Measurements from ENCODE around the gene GCNT3.
"Not testable (repeated sequence)": the region's sequence is repeated elsewhere in the genome, so short reads cannot be mapped to it uniquely, and the experiment has no call there.

GCNT3 gene

GRCh38 chr15:59615661-59616060 lies 4.1 kb downstream of the GCNT3 start:
- peak overlapping the region; percentile 66 to 72 for H3K9ac ChIP-seq (ENCODE audit: low read depth in 1 of 2, low read length in 2 of 2)
- H3K9me3 ChIP-seq (ENCODE audit: control insufficient read depth in 2 of 2, low read length in 2 of 2) = no peaks in the 10 kb centered on the region
- peak overlapping the region; percentile 40 to 70 for H3K4me3 ChIP-seq (ENCODE audit: low read length in 2 of 2)
- H3K36me3 ChIP-seq (ENCODE audit: control insufficient read depth in 2 of 2, insufficient read depth in 2 of 2, low read length in 2 of 2) = peaks cover 8 to 10% of the 10 kb centered on the region in 2 donors
- peaks cover 8 to 16% of the 10 kb centered on the region in 2 donors for H3K4me1 ChIP-seq (ENCODE audit: control insufficient read depth in 2 of 2, insufficient read depth in 2 of 2, low read length in 2 of 2)
- peaks cover 0 to 3% of the 10 kb centered on the region in 2 donors for H3K27me3 ChIP-seq (ENCODE audit: control insufficient read depth in 2 of 2, insufficient read depth in 2 of 2, low read length in 2 of 2)
- peak overlapping the region; percentile 74 to 93 for H3K27ac ChIP-seq (ENCODE audit: low read depth in 2 of 2, low read length in 2 of 2)

- H3K27ac ChIP-seq (ENCODE audit: low read depth in 2 of 2, low read length in 2 of 2) = peak overlapping the region; percentile 74 to 93
- peak overlapping the region; percentile 66 to 72 for H3K9ac ChIP-seq (ENCODE audit: low read depth in 1 of 2, low read length in 2 of 2)
Measured at GRCh38 chr15:59616379-59616778, 4.8 kb downstream of the GCNT3 start.

GRCh38 chr15:59618406-59618805 lies 6.8 kb downstream of the GCNT3 start:
- Histone ChIP-seq H3K27ac (ENCODE audit: low read depth in 2 of 2, low read length in 2 of 2) (peak overlapping the region in 1 of 2 donors; percentile 93), H3K9me3 (ENCODE audit: control insufficient read depth in 2 of 2, low read length in 2 of 2) (no peaks in the 10 kb centered on the region), H3K4me3 (ENCODE audit: low read length in 2 of 2) (peak overlapping the region; percentile 51 to 70), H3K27me3 (ENCODE audit: control insufficient read depth in 2 of 2, insufficient read depth in 2 of 2, low read length in 2 of 2) (peaks cover 0 to 3% of the 10 kb centered on the region in 2 donors), H3K4me1 (ENCODE audit: control insufficient read depth in 2 of 2, insufficient read depth in 2 of 2, low read length in 2 of 2) (peaks cover 3 to 13% of the 10 kb centered on the region in 2 donors), H3K36me3 (ENCODE audit: control insufficient read depth in 2 of 2, insufficient read depth in 2 of 2, low read length in 2 of 2) (peaks cover 8 to 10% of the 10 kb centered on the region in 2 donors), H3K9ac (ENCODE audit: low read depth in 1 of 2, low read length in 2 of 2) (peak overlapping the region in 1 of 2 donors; percentile 72)

More at GRCh38 chr15:59616379-59616778, 4.8 kb downstream of the GCNT3 start:
- peaks cover 8 to 10% of the 10 kb centered on the region in 2 donors for H3K36me3 ChIP-seq (ENCODE audit: control insufficient read depth in 2 of 2, insufficient read depth in 2 of 2, low read length in 2 of 2)
- no peaks in the 10 kb centered on the region for H3K9me3 ChIP-seq (ENCODE audit: control insufficient read depth in 2 of 2, low read length in 2 of 2)
- H3K27me3 ChIP-seq (ENCODE audit: control insufficient read depth in 2 of 2, insufficient read depth in 2 of 2, low read length in 2 of 2) = peaks cover 0 to 3% of the 10 kb centered on the region in 2 donors
- peaks cover 8 to 13% of the 10 kb centered on the region in 2 donors for H3K4me1 ChIP-seq (ENCODE audit: control insufficient read depth in 2 of 2, insufficient read depth in 2 of 2, low read length in 2 of 2)
- H3K4me3 ChIP-seq (ENCODE audit: low read length in 2 of 2) = peak overlapping the region; percentile 67 to 70

GRCh38 chr15:59622289-59622688 lies 10.7 kb downstream of the GCNT3 start:
- H3K4me1 ChIP-seq (ENCODE audit: control insufficient read depth in 2 of 2, insufficient read depth in 2 of 2, low read length in 2 of 2) = peaks cover 3 to 9% of the 10 kb centered on the region in 2 donors
- no peak overlapping the region for H3K4me3 ChIP-seq (ENCODE audit: low read length in 2 of 2)
- H3K9me3 ChIP-seq (ENCODE audit: control insufficient read depth in 2 of 2, low read length in 2 of 2) = no peaks in the 10 kb centered on the region
- no peak overlapping the region for H3K9ac ChIP-seq (ENCODE audit: low read depth in 1 of 2, low read length in 2 of 2)
- H3K36me3 ChIP-seq (ENCODE audit: control insufficient read depth in 2 of 2, insufficient read depth in 2 of 2, low read length in 2 of 2) = peaks cover 8 to 16% of the 10 kb centered on the region in 2 donors
- H3K27ac ChIP-seq (ENCODE audit: low read depth in 2 of 2, low read length in 2 of 2) = no peak overlapping the region
- peaks cover 0 to 3% of the 10 kb centered on the region in 2 donors for H3K27me3 ChIP-seq (ENCODE audit: control insufficient read depth in 2 of 2, insufficient read depth in 2 of 2, low read length in 2 of 2)

- no peaks in the 10 kb centered on the region for H3K4me1 ChIP-seq (ENCODE audit: control insufficient read depth in 2 of 2, insufficient read depth in 2 of 2, low read length in 2 of 2)
- H3K36me3 ChIP-seq (ENCODE audit: control insufficient read depth in 2 of 2, insufficient read depth in 2 of 2, low read length in 2 of 2) = peaks cover under 1 to 3% of the 10 kb centered on the region in 2 donors
- H3K27me3 ChIP-seq (ENCODE audit: control insufficient read depth in 2 of 2, insufficient read depth in 2 of 2, low read length in 2 of 2) = no peaks in the 10 kb centered on the region
- H3K4me3 ChIP-seq (ENCODE audit: low read length in 2 of 2) = no peak overlapping the region
- no peaks in the 10 kb centered on the region for H3K9me3 ChIP-seq (ENCODE audit: control insufficient read depth in 2 of 2, low read length in 2 of 2)
- no peak overlapping the region for H3K9ac ChIP-seq (ENCODE audit: low read depth in 1 of 2, low read length in 2 of 2)
- no peak overlapping the region for H3K27ac ChIP-seq (ENCODE audit: low read depth in 2 of 2, low read length in 2 of 2)
Measured at GRCh38 chr15:59632714-59633113, 21.1 kb downstream of the GCNT3 start.

- Histone ChIP-seq H3K4me3 (ENCODE audit: low read length in 2 of 2) (no peak overlapping the region), H3K9me3 (ENCODE audit: control insufficient read depth in 2 of 2, low read length in 2 of 2) (no peaks in the 10 kb centered on the region), H3K27ac (ENCODE audit: low read depth in 2 of 2, low read length in 2 of 2) (no peak overlapping the region), H3K4me1 (ENCODE audit: control insufficient read depth in 2 of 2, insufficient read depth in 2 of 2, low read length in 2 of 2) (no peaks in the 10 kb centered on the region), H3K36me3 (ENCODE audit: control insufficient read depth in 2 of 2, insufficient read depth in 2 of 2, low read length in 2 of 2) (peaks cover 13 to 14% of the 10 kb centered on the region in 2 donors), H3K9ac (ENCODE audit: low read depth in 1 of 2, low read length in 2 of 2) (no peak overlapping the region), H3K27me3 (ENCODE audit: control insufficient read depth in 2 of 2, insufficient read depth in 2 of 2, low read length in 2 of 2) (no peaks in the 10 kb centered on the region)
Measured at GRCh38 chr15:59636184-59636583, 24.6 kb downstream of the GCNT3 start.

GRCh38 chr15:59637507-59637906 lies 25.9 kb downstream of the GCNT3 start:
- H3K9me3 ChIP-seq (ENCODE audit: control insufficient read depth in 2 of 2, low read length in 2 of 2); H3K27me3 ChIP-seq (ENCODE audit: control insufficient read depth in 2 of 2, insufficient read depth in 2 of 2, low read length in 2 of 2); H3K4me3 ChIP-seq (ENCODE audit: low read length in 2 of 2); H3K27ac ChIP-seq (ENCODE audit: low read depth in 2 of 2, low read length in 2 of 2); H3K4me1 ChIP-seq (ENCODE audit: control insufficient read depth in 2 of 2, insufficient read depth in 2 of 2, low read length in 2 of 2); H3K9ac ChIP-seq (ENCODE audit: low read depth in 1 of 2, low read length in 2 of 2): not testable (repeated sequence)
- H3K36me3 ChIP-seq (ENCODE audit: control insufficient read depth in 2 of 2, insufficient read depth in 2 of 2, low read length in 2 of 2) = peaks cover 13 to 14% of the 10 kb centered on the region in 2 donors

GRCh38 chr15:59642351-59642750 lies 30.8 kb downstream of the GCNT3 start:
- H3K27ac ChIP-seq (ENCODE audit: low read depth in 2 of 2, low read length in 2 of 2) = no peak overlapping the region
- H3K9ac ChIP-seq (ENCODE audit: low read depth in 1 of 2, low read length in 2 of 2) = no peak overlapping the region
- H3K36me3 ChIP-seq (ENCODE audit: control insufficient read depth in 2 of 2, insufficient read depth in 2 of 2, low read length in 2 of 2) = peaks cover 23 to 24% of the 10 kb centered on the region in 2 donors

GRCh38 chr15:59644756-59645155 lies 33.2 kb downstream of the GCNT3 start:
- Histone ChIP-seq H3K4me3 (ENCODE audit: low read length in 2 of 2) (no peak overlapping the region), H3K27ac (ENCODE audit: low read depth in 2 of 2, low read length in 2 of 2) (no peak overlapping the region), H3K36me3 (ENCODE audit: control insufficient read depth in 2 of 2, insufficient read depth in 2 of 2, low read length in 2 of 2) (peaks cover 20 to 27% of the 10 kb centered on the region in 2 donors), H3K9ac (ENCODE audit: low read depth in 1 of 2, low read length in 2 of 2) (no peak overlapping the region), H3K4me1 (ENCODE audit: control insufficient read depth in 2 of 2, insufficient read depth in 2 of 2, low read length in 2 of 2) (no peaks in the 10 kb centered on the region), H3K27me3 (ENCODE audit: control insufficient read depth in 2 of 2, insufficient read depth in 2 of 2, low read length in 2 of 2) (no peaks in the 10 kb centered on the region), H3K9me3 (ENCODE audit: control insufficient read depth in 2 of 2, low read length in 2 of 2) (no peaks in the 10 kb centered on the region)

More at GRCh38 chr15:59642351-59642750, 30.8 kb downstream of the GCNT3 start:
- no peaks in the 10 kb centered on the region for H3K9me3 ChIP-seq (ENCODE audit: control insufficient read depth in 2 of 2, low read length in 2 of 2)
- H3K4me3 ChIP-seq (ENCODE audit: low read length in 2 of 2) = no peak overlapping the region
- H3K27me3 ChIP-seq (ENCODE audit: control insufficient read depth in 2 of 2, insufficient read depth in 2 of 2, low read length in 2 of 2) = no peaks in the 10 kb centered on the region
- H3K4me1 ChIP-seq (ENCODE audit: control insufficient read depth in 2 of 2, insufficient read depth in 2 of 2, low read length in 2 of 2) = no peaks in the 10 kb centered on the region

- H3K9me3 ChIP-seq (ENCODE audit: control insufficient read depth in 2 of 2, low read length in 2 of 2); H3K4me1 ChIP-seq (ENCODE audit: control insufficient read depth in 2 of 2, insufficient read depth in 2 of 2, low read length in 2 of 2); H3K4me3 ChIP-seq (ENCODE audit: low read length in 2 of 2); H3K27me3 ChIP-seq (ENCODE audit: control insufficient read depth in 2 of 2, insufficient read depth in 2 of 2, low read length in 2 of 2); H3K27ac ChIP-seq (ENCODE audit: low read depth in 2 of 2, low read length in 2 of 2); H3K9ac ChIP-seq (ENCODE audit: low read depth in 1 of 2, low read length in 2 of 2): not testable (repeated sequence)
- peaks cover 21 to 26% of the 10 kb centered on the region in 2 donors for H3K36me3 ChIP-seq (ENCODE audit: control insufficient read depth in 2 of 2, insufficient read depth in 2 of 2, low read length in 2 of 2)
Measured at GRCh38 chr15:59645812-59646211, 34.2 kb downstream of the GCNT3 start.

Measured in mucosa of rectum (tissue), 2 donors.